ENCODE measurements around the gene ASGR2. TPM values are rescaled to one million over a fixed set of nuclear protein-coding genes. Genes with fewer than 3 reads are reported as not detected.
A peak's percentile ranks its signal among the peaks of the same experiment; 100 is the strongest.

Gene ASGR2
- total RNA-seq, 1 experiment from 2014 or later = not detected

DNA sequence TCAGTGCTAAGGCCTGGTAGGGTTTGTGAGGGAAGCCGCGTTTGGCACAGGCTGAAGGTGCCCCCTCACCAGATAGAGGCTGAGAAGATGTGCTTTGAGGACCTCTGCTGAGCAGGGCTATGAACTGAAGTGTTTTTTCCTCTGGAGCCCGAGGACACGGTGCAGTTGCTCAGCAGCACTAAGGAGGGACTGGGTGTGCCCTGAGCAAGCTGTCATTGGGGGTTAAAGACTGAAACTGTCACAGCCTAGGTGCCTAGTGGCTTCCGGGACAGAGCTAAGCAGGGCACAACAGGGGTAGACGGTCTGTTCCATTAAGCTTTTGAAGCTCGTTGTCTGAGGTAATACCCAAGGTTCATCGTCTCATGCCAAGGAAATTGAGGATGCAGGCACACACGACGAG is 24.8 kb upstream of the ASGR2 start:
- Histone ChIP-seq H2AFZ (ENCODE audit: low read length) (no peak overlapping the region), H3K27ac (ENCODE audit: low read length) (no peak overlapping the region), H3K9ac (ENCODE audit: low read length) (no peak overlapping the region)

DNA sequence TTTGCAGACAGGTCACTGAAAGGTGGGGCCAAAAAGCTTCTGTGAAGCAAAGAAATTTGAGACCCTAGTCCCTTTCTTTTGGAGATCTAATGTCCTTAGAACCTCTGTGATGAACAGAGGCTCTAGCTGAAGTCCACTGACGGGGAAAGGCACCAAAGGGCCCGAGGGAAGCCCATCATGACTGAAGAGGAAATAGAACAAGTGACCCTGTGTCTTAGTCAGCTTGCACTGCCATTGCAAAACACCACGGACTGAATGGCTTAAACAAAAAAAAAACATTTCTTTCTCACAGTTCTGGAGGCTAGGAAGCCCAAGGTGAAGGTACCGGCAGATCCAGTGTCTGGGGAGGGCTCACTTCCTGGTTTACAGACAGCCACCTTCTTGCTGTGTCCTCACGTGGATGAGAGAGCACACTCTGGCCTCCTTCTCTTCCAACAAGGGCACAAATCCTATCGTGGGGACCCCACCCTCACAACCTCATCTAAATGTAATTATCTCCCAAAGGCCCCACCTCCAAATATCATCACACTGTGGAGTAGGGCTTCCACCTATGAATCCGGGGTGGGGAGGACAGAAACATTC is 24.3 kb upstream of the ASGR2 start:
- Histone ChIP-seq H3K9me2 (replicated peaks; ENCODE audit: insufficient read depth, low read length) (no peaks in the 10 kb centered on the region), H3K4me3 (ENCODE audit: low read length) (no peak overlapping the region), H3K36me3 (ENCODE audit: insufficient read depth, low read length) (no peaks in the 10 kb centered on the region), H3K4me1 (ENCODE audit: low read length) (no peaks in the 10 kb centered on the region), H3K9me3 (ENCODE audit: low read length) (no peaks in the 10 kb centered on the region), H3K27me3 (ENCODE audit: low read length) (no peaks in the 10 kb centered on the region), H3K27ac (ENCODE audit: low read length) (no peak overlapping the region), H3K9ac (ENCODE audit: low read length) (no peak overlapping the region), H3K4me2 (ENCODE audit: low read depth, low read length, poor library complexity, severe bottlenecking) (no peak overlapping the region), H2AFZ (ENCODE audit: low read length) (no peak overlapping the region), H3K79me2 (ENCODE audit: low read length) (no peaks in the 10 kb centered on the region), H4K20me1 (ENCODE audit: insufficient read depth, low read depth, low read length) (no peaks in the 10 kb centered on the region)
- DNase-seq = no peak

More for the DNA sequence above, 24.8 kb upstream of the ASGR2 start:
- no peaks in the 10 kb centered on the region for H3K4me1 ChIP-seq (ENCODE audit: low read length)
- no peaks in the 10 kb centered on the region for H3K9me2 ChIP-seq (replicated peaks; ENCODE audit: insufficient read depth, low read length)
- H3K4me3 ChIP-seq (ENCODE audit: low read length) = no peak overlapping the region
- H4K20me1 ChIP-seq (ENCODE audit: insufficient read depth, low read depth, low read length) = no peaks in the 10 kb centered on the region
- no peaks in the 10 kb centered on the region for H3K9me3 ChIP-seq (ENCODE audit: low read length)
- H3K27me3 ChIP-seq (ENCODE audit: low read length) = no peaks in the 10 kb centered on the region
- H3K36me3 ChIP-seq (ENCODE audit: insufficient read depth, low read length) = no peaks in the 10 kb centered on the region
- no peaks in the 10 kb centered on the region for H3K79me2 ChIP-seq (ENCODE audit: low read length)
- no peak overlapping the region for H3K4me2 ChIP-seq (ENCODE audit: low read depth, low read length, poor library complexity, severe bottlenecking)
- DNase-seq = no peak

- H3K4me2 ChIP-seq (ENCODE audit: low read depth, low read length, poor library complexity, severe bottlenecking) = no peak overlapping the region
- H3K9me2 ChIP-seq (replicated peaks; ENCODE audit: insufficient read depth, low read length) = no peaks in the 10 kb centered on the region
- H3K36me3 ChIP-seq (ENCODE audit: insufficient read depth, low read length) = no peaks in the 10 kb centered on the region
- no peaks in the 10 kb centered on the region for H3K27me3 ChIP-seq (ENCODE audit: low read length)
- no peak overlapping the region for H2AFZ ChIP-seq (ENCODE audit: low read length)
- no peaks in the 10 kb centered on the region for H3K9me3 ChIP-seq (ENCODE audit: low read length)
- no peaks in the 10 kb centered on the region for H4K20me1 ChIP-seq (ENCODE audit: insufficient read depth, low read depth, low read length)
- no peak overlapping the region for H3K4me3 ChIP-seq (ENCODE audit: low read length)
- H3K9ac ChIP-seq (ENCODE audit: low read length) = no peak overlapping the region
- no peak overlapping the region for H3K27ac ChIP-seq (ENCODE audit: low read length)
- no peak for DNase-seq
- no peaks in the 10 kb centered on the region for H3K79me2 ChIP-seq (ENCODE audit: low read length)
- H3K4me1 ChIP-seq (ENCODE audit: low read length) = no peaks in the 10 kb centered on the region
Observed at GRCh38 chr17:7137171-7137943, 22.7 kb upstream of the ASGR2 start.

GRCh38 chr17:7136266-7136877 is 21.8 kb upstream of the ASGR2 start:
- peak; percentile 93 for DNase-seq
- Histone ChIP-seq H3K4me2 (ENCODE audit: low read depth, low read length, poor library complexity, severe bottlenecking) (no peak overlapping the region), H3K4me3 (ENCODE audit: low read length) (no peak overlapping the region), H3K9me2 (replicated peaks; ENCODE audit: insufficient read depth, low read length) (no peaks in the 10 kb centered on the region), H3K27ac (ENCODE audit: low read length) (no peak overlapping the region), H3K79me2 (ENCODE audit: low read length) (no peaks in the 10 kb centered on the region), H3K9me3 (ENCODE audit: low read length) (no peaks in the 10 kb centered on the region), H3K27me3 (ENCODE audit: low read length) (no peaks in the 10 kb centered on the region), H3K36me3 (ENCODE audit: insufficient read depth, low read length) (no peaks in the 10 kb centered on the region), H2AFZ (ENCODE audit: low read length) (no peak overlapping the region), H3K4me1 (ENCODE audit: low read length) (no peaks in the 10 kb centered on the region), H3K9ac (ENCODE audit: low read length) (no peak overlapping the region), H4K20me1 (ENCODE audit: insufficient read depth, low read depth, low read length) (no peaks in the 10 kb centered on the region)

- Histone ChIP-seq H3K9ac (ENCODE audit: low read length) (no peak overlapping the region), H3K36me3 (ENCODE audit: insufficient read depth, low read length) (no peaks in the 10 kb centered on the region), H3K27me3 (ENCODE audit: low read length) (no peaks in the 10 kb centered on the region), H3K4me3 (ENCODE audit: low read length) (no peak overlapping the region), H3K4me1 (ENCODE audit: low read length) (no peaks in the 10 kb centered on the region), H2AFZ (ENCODE audit: low read length) (no peak overlapping the region), H3K79me2 (ENCODE audit: low read length) (no peaks in the 10 kb centered on the region), H3K9me2 (replicated peaks; ENCODE audit: insufficient read depth, low read length) (no peaks in the 10 kb centered on the region), H3K27ac (ENCODE audit: low read length) (no peak overlapping the region), H4K20me1 (ENCODE audit: insufficient read depth, low read depth, low read length) (no peaks in the 10 kb centered on the region), H3K4me2 (ENCODE audit: low read depth, low read length, poor library complexity, severe bottlenecking) (no peak overlapping the region), H3K9me3 (ENCODE audit: low read length) (no peaks in the 10 kb centered on the region)
- no peak for DNase-seq
Observed at GRCh38 chr17:7133916-7134315, 19.3 kb upstream of the ASGR2 start.

DNA sequence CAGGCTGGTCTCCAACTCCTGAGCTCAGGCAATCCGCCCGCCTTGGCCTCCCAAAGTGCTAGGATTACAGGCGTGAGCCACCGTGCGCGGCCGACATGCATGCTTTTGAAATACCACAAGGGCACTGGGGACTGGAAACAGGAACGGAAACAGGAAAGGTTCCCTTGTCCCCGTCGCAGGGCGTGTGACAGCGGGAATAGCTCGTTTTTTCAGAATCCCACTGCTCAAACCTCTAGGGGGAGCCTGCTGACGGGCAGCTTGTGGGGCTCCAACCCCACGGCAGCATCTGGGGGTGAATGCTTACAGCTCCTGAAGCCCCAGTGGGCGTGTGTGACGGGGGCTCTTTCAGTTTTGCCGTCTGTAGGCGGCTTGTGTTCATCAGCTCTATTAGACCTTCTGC is 18.8 kb upstream of the ASGR2 start:
- Histone ChIP-seq H3K27ac (ENCODE audit: low read length) (no peak overlapping the region), H3K36me3 (ENCODE audit: insufficient read depth, low read length) (no peaks in the 10 kb centered on the region), H3K9ac (ENCODE audit: low read length) (no peak overlapping the region), H4K20me1 (ENCODE audit: insufficient read depth, low read depth, low read length) (no peaks in the 10 kb centered on the region), H3K4me3 (ENCODE audit: low read length) (no peak overlapping the region), H3K4me1 (ENCODE audit: low read length) (no peaks in the 10 kb centered on the region), H3K79me2 (ENCODE audit: low read length) (no peaks in the 10 kb centered on the region), H3K9me3 (ENCODE audit: low read length) (no peaks in the 10 kb centered on the region), H3K4me2 (ENCODE audit: low read depth, low read length, poor library complexity, severe bottlenecking) (no peak overlapping the region), H3K27me3 (ENCODE audit: low read length) (no peaks in the 10 kb centered on the region), H3K9me2 (replicated peaks; ENCODE audit: insufficient read depth, low read length) (no peaks in the 10 kb centered on the region), H2AFZ (ENCODE audit: low read length) (no peak overlapping the region)
- peak; percentile 70 for DNase-seq

GRCh38 chr17:7132511-7133094 is 18.0 kb upstream of the ASGR2 start:
- no peak overlapping the region for H3K4me3 ChIP-seq (ENCODE audit: low read length)

GRCh38 chr17:7131423-7131791 is 16.8 kb upstream of the ASGR2 start:
- Histone ChIP-seq H3K9ac (ENCODE audit: low read length) (no peak overlapping the region), H3K4me1 (ENCODE audit: low read length) (no peaks in the 10 kb centered on the region), H3K27ac (ENCODE audit: low read length) (no peak overlapping the region), H3K4me2 (ENCODE audit: low read depth, low read length, poor library complexity, severe bottlenecking) (no peak overlapping the region), H3K27me3 (ENCODE audit: low read length) (no peaks in the 10 kb centered on the region), H3K36me3 (ENCODE audit: insufficient read depth, low read length) (no peaks in the 10 kb centered on the region), H4K20me1 (ENCODE audit: insufficient read depth, low read depth, low read length) (no peaks in the 10 kb centered on the region), H2AFZ (ENCODE audit: low read length) (no peak overlapping the region), H3K9me3 (ENCODE audit: low read length) (no peaks in the 10 kb centered on the region), H3K4me3 (ENCODE audit: low read length) (no peak overlapping the region), H3K9me2 (replicated peaks; ENCODE audit: insufficient read depth, low read length) (no peaks in the 10 kb centered on the region), H3K79me2 (ENCODE audit: low read length) (no peaks in the 10 kb centered on the region)
- DNase-seq = no peak

More at GRCh38 chr17:7132511-7133094, 18.0 kb upstream of the ASGR2 start:
- Histone ChIP-seq H3K79me2 (ENCODE audit: low read length) (no peaks in the 10 kb centered on the region), H3K9me3 (ENCODE audit: low read length) (no peaks in the 10 kb centered on the region), H4K20me1 (ENCODE audit: insufficient read depth, low read depth, low read length) (no peaks in the 10 kb centered on the region), H3K27me3 (ENCODE audit: low read length) (no peaks in the 10 kb centered on the region), H3K4me1 (ENCODE audit: low read length) (no peaks in the 10 kb centered on the region), H3K4me2 (ENCODE audit: low read depth, low read length, poor library complexity, severe bottlenecking) (no peak overlapping the region), H3K9me2 (replicated peaks; ENCODE audit: insufficient read depth, low read length) (no peaks in the 10 kb centered on the region), H3K36me3 (ENCODE audit: insufficient read depth, low read length) (no peaks in the 10 kb centered on the region), H3K27ac (ENCODE audit: low read length) (no peak overlapping the region), H3K9ac (ENCODE audit: low read length) (no peak overlapping the region), H2AFZ (ENCODE audit: low read length) (no peak overlapping the region)
- DNase-seq = no peak
